HG03159 (cell line): ENCODE data around the gene SPSB4.

ENCODE experiments used
- ATAC-seq: cut with Tn5 transposase; IDR thresholded peaks from one replicate; pipeline ENCODE4 v1.9.1; 2021; ENCODE audit warnings: mild to moderate bottlenecking, moderate library complexity; ENCODE audit not compliant: unreplicated experiment

The SPSB4 gene

DNA sequence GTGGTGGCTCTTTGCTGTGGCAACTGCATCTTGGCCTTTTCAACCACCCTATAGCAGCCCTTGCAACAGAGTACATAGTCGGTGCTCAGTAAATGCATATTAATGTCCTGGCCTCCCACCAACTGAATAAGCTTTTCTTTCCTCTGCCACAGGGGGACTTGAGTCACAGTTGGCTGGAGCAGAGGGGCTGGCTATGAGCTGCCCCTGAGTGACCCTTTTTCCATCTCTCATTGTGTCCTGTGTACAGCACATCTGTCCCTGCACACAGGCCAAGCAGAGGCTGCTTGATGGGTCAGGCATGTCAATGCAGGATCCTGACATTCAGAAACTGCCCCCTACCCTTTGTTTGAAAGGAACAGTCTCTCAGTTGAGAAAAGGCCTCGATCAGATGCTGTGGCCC is 22.4 kb downstream of the SPSB4 start:
- no peak for ATAC-seq

DNA sequence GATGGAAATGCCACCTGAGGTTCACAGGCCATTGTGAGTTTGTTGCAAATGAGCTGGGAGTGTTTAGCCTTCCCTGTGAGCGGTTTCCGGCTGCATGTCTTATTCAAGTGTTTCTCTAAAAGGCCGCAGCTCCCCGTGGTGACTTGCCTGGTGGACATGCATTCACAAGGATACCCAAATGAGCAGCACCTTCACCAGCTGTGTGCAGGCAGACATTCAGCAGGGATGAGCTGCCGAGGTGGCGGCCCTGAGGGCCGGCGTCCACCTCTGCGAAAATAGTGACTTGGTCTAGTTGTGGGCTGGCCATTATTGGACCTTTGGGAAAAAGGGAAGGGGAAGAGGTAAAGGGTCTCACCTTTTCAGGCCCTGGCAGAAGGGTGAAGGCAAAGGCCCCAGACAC is 23.4 kb downstream of the SPSB4 start:
- ATAC-seq: no peak

DNA sequence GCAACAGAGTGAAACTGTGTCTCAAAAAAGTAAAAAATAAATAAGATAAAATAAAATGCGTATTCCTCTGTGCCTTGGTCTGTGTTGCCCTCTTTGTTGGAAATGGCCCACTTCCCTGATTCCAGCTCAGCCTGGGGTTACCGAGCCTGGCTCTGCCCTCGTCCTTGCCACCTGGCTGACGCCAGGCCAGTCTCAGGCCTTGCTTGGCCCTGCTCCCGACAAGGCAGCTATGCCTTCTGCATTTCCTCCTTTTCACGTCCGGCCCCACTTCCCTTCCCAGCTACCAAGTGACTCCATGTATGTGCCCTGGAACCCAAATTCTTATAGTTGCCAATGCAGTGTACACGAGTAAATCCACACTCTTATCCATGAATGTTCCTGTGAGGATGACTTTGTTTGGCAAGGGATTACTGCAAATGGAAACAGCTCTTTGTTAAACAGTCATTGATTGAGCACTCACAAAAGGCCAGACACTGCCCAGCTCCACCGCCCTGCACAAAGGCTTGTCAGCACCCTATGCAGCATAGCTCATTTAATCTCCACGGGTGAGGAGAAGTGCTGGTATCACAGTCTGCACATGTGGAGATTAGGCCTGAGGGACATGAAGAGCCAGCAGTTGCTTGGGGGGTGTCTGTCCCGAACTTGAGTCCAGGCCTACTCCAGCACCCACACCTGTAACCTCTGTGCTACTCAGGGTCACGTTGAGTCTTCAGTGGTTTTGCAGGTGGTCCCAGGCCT is 25.1 kb downstream of the SPSB4 start:
- ATAC-seq: no peak

DNA sequence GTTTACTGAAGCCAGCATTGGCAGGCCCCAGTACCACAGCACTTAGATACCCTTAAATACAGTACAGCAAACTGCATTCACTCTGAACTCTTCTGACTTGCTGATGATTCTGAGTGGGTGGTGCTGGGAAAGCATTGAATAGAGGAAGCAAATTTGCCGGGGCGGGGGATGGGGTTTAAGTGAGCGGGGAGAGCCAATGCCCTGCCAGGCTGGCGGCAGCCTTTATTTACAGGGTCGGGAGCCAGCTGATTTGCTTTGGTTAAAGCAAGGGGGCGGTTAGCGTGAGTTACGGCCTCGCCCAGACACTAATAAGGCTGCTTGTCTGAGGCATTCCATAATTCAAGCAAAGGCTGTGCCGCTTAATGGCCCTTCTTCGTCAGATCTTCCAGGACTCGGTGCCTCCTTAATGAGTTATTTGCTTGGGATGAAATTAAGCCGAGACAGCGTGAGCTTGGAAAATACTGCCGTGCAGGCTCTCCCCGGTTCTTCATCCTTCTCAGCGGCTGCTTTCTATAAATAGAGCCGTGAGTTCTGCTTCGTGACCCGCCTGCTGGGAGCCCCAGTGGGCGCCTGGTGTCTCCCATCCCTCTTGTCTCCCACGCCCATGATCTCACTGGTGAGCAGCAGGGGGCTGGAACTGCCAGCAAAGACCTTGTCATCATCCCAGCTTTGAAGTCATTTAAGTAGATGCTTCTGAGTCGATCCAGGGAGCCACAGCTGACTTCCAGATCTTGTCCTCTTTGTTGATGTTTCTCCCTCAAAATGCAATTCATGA is 25.8 kb downstream of the SPSB4 start:
- ATAC-seq: no peak

DNA sequence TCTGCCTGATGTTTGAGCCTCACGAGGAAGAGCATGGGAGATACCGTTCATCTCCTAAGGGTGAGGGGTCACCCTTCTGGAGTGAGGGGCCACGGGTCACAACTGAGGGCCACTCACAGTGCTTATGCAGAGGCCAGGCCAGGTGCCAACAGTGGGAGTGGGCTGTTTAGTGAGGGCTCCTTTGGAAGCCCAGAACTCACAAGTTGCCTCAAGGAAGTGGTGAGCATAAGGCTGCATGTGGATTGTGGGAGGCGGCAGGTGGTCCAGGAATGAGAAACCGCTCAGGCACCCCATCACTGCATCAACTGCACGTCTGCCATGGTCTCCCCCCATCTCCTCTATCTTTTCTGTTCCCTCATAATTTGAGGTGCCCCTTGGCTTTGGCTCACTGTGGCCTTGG is 26.5 kb downstream of the SPSB4 start:
- no peak for ATAC-seq

DNA sequence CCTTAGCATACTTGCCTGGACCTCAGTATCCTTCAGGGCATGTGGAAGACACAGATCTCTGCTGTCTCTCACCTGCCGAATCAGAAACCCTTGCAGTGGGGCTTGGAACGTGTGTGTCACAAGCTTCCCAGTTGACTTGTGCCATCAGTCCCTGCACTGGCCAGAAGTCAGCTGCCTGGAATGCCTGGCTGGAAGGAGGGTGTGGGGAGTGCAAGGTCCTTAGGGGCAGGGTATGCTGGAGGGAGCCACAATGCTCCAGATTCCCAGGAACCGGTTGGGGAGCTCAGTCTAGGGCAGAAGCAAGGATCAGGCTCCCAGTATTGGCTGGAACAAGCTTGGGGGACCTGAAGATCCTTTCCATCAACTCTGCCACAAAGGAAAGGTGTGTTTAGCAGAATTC is 27.1 kb downstream of the SPSB4 start:
- ATAC-seq: no peak

DNA sequence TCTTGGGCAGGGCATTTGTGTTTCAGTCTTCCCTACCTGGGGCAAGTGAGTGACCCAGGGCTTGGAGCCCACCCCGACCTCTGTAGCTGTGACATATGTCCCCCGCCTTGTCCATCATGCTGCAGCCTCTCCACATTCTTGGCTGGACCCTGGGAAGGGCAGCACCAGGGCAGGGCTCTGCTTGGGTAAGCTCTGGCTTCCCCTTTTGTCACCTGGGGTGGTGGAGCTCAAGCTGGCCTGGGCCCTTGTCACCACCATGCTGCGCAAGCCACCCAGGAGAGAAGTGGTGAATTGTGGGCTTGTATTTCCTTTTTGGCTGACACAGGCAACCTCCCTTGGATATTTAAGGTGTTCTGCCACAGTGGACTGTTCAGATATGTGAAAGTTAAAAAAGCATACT is 29.3 kb downstream of the SPSB4 start:
- no peak for ATAC-seq

DNA sequence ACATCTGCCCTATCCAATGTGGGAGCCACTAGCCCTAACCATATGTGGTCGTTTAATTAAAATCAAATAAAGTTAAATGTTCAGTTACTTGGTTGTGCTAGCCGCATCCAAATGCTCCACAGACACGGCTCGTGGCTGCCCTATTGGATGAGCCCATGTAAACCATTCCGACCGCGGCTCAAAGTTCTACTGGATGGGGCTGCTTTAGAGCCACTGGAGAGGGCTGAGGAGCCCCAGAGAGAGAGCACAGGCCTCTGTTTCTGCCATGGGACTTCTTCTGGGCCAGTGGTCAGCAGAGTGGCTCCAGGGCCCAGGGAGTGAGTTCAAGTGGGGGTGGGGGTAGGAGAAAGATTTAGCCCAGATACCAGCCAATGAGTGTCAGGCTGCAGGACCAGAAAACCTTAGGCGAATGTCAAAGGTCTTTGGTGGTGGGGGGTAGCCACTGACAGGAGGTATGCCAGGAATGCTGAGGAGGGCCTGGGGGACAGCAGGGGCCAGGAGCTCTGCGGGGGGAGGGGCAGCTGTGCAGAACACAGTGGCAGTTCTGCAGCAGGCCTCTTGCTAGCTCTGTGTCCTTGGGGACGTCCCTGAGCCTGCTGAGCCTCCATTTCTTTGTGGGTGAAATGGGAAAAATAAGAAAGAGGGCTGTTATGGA is 30.1 kb downstream of the SPSB4 start:
- ATAC-seq: no peak

DNA sequence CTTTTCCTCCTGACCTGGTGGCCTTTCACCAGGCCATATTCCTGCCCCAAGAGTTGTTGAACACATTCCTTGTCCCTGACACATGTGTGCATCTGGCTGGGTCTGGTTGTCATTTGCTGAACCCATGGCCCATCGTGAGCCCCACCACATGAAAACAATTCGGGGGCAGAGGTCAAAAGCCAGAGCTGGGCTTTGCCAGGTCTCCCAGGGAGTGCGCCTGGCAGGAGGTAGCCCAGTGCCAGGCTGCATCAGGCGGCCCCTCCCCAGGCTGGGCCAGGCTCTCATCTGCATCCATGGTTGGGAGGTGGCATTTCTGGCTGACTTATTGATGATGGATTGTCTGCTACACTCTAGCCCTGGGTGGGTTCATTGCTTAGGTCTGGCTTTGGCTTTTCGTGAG is 30.9 kb downstream of the SPSB4 start:
- ATAC-seq: no peak

DNA sequence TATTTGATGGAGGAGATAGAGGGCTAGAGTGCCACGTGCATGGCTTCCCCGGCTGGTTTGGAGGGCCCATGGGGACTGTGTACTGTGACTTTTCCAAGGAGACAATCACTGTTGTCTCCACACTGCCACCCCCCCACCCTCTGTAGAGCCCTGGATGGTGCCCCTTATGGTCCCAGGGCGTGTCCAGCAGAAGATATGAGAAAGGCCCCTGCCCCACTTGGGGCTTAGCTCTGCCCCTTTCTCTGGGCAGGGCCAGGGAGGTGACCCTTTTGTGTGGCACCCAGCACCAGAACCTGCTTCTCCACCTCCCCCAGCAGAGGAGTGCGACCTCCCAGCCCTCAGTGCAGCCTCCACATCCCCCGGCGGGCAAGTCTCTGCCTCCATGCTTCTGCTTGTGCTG is 32.1 kb downstream of the SPSB4 start:
- ATAC-seq: no peak

DNA sequence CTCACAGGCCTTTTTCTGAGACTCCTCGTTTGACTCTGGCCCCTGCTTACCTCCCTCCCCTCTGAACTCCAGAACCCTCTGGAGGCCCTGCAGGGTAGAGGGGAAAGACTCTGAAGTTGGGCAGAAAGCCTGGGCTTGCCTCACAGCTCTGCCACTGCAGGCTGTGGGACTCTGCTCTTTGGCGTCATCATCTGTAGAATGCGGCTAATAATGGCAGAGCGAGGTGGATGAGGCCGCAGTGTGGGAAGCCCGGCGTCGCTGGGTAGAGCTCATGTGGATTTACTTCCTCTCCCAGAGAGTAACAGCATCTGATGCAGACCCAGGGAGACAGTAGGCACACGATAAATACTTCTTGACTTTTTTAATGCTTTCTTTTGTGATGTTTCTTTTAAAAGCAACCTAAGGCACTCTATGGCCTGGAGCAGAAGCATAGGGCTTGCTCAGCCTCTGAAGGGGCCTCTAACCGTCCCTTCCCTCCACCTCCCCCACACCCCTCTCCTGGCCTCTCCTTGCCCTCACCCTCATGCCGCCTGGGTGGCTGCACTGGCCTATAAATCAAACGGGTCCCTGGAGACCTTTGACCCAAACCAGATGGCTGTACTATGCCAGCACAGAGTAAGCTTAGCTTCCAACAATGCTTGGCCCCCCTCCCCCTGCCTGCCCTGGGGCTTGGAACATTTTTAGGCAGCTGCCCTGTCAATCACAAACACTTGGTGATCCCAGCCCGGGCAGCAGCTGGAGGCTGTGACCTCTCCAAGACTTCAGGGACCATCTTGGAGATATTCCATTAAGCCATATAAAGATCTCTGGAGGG is 32.9 kb downstream of the SPSB4 start:
- ATAC-seq: no peak

DNA sequence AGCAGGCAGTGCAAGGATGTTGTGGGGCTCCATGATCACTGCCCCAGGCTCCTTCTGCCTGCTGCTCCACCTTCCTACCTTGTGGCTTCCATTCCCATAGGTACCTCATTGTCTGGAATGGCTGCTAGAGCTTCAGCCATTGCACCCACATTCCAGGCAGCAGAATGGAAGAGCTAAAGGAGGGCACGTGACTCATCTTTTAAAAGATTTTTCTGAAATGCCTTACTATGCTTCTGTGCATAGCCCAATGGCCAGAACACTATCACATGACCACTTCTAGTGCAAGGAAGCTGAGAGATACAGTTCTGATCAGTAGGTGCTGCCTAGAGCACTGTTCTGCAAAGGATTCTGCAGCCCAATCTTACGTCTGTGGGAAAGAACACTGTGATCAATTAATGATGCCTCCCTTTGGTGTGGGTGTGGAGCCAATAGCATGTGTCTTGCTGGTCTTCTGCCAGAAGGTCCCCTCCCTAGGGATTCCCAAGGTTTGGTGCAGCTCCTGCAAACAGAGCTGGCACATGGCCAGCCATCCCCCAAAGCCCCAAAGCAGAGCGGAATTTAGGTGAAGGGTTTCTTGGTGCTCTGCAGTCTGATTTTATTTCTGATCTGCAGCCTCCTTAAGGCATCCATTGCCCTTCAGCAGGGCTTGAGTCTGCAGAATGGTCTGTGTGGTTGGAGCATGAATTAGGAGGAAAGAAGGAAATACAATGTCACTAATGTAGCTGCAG is 34.4 kb downstream of the SPSB4 start:
- no peak for ATAC-seq

DNA sequence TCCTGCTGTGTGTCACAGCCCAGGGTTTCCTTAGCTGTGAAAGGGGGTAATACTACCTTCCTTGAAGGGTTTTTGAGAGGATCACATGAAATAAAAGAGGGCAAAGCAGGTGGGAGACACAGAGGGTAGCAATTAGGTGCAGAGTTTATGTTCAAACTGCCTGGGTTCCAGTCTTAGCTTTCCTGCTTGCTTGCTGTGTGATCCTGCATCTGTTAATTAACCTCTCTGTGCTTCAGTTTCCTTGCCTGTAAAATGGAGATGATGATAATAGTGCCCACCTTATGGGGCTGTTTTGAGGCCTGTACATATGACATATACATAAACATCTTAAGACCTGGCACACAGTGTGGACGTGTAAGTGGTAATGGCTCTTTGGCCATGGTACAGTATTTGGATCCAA is 35.0 kb downstream of the SPSB4 start:
- no peak for ATAC-seq

DNA sequence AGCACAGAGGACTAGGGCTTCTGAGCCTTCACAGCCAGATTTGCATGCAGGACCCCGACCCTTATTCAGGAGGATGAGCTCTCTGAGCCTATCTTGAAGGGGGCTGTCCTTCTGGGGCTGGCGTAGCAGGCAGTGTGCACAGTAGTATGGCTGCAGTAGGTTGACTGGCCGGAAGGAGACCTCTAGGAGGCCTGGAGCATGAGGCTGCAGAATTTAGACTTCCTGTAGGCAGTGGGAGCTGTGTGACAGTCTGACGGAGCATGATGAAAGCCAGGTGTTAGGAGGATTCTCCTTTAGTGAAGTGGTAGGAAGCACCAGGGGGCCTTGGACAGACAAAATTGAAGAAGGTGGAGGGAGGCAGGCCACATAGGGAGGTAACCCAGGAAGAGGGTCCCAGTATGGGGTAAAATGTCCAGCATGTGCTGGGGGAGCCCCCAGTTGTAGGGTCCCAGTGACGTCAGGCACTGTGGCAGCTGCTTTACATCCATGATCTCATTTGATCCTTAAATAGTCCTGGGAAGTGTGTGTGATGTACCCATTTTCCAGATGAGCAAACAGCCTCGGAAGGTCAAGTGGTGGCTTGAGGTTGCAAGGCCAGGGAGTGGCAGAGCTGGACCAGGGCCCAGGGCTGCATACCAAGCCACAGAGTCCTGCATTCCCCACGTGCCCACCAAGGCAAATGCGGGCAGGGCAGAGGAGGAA is 36.1 kb downstream of the SPSB4 start:
- ATAC-seq: no peak

DNA sequence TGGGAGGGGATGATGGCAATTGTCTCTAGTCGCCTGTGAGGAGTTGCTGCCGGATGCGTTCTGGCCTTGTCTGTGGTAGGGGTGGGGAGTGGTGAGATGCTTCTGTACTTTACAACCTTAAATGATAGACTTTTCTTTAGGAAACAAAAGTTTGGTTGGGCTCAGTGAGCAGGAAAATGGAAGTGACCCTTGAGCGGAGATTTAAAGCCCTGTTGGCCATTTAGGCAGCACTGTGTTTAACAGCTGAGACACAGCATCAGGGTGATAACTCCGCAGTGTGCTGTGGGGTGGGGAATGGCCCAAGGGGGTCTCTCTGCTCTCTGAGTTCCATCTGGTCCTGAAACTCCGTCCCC is 36.6 kb downstream of the SPSB4 start:
- no peak for ATAC-seq

DNA sequence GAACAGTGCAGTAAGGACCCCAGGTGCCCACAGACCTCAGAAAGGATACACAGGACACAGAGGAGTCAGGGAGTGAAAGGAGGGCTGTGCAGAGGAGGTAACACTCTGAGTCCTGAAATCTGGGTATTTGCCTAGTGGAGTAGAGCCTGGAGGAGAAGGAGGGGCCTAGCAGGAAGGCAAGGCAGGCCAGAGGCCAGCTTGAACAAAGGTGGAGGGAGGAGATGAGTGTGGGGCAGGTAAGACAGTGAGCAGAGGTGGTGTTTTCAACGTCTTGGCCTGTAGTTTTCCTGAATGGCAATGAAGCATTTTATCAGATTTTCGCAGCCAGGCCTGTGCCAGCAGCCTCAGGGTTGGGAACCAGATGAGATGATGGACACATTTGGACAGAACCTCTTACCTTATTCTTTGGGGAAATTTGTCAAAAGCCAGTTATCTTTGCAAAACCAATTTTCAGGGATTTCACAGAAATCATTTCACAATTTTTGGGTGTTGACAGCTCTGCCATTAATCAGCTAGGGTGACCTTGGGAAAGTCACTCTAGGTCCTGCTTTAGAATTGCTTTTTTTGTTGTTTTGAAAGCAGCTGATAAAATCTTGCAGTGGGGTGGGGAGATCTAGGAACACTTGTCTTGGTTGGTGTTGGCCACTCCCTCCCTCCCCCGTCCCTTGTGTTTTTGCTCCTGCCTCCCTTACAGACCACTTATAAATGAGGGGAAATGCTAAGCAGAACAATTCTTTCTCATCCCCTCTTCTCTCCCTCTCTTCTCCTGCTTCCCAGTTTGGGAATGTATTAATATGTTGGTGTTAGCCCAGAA is 38.4 kb downstream of the SPSB4 start:
- ATAC-seq: no peak

DNA sequence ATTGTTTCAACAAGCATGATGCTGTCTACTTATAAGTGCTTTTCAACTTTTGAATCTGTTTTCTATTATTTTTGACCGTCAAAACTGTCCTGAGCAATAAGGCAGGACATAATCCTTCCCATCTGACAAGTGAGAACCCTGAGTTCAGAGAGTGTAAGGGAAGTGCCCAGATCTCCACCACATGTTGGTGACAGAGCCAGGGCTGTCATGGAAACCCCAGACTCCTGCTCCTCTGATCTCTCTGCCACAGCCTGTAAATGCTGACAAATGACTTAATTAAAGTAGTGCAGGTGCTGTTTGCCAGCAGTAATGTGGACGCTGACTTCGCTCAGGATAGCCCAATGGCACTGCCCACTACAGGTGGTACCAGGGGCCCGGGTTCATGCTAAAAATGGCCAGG is 40.3 kb downstream of the SPSB4 start:
- ATAC-seq: no peak

DNA sequence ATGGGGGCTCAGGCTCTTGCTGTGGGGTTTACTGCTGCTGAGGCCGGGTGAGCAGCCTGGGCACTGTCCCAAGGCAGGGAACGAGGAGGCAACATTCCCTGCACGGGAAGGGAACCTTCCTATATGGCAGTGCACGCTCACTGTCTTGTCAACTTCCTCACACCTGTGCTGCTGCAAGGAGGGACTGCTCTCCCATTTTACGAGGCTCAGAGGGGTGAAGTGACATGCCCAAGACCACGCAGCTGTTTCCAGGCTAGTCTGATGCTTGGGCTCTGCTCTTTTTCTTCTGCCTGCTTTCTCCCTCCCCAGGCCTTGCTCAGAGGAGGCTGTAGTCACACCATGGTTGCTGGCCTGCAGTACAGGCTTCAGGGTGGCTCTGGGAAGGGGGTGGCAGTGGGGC is 41.5 kb downstream of the SPSB4 start:
- no peak for ATAC-seq

DNA sequence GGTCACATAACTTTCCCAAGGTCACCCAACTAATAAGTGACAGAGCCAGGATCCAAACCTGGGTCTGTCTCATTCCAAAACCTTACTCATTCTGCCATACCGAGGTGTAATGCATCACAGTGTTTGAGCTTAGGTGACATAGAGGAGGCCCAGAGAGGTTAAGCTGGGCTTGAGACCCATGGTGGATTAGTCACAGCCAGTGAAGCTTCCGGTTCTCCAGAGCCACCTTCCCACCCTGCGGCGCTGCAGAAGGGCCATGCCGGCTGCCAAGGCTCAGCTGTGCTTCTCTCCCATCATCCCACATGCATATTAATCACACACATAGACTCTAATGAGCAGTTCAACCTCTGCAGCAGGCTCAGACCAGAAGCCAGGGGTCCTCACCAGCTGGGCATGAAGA is 42.2 kb downstream of the SPSB4 start:
- ATAC-seq: no peak
